OCI-LY7 (cell line): Measurements from ENCODE around the gene UGT1A6.

ENCODE experiments used
- EZH2phosphoT487 ChIP-seq: fragments of 200-600 bp; sonication (generic); IDR thresholded peaks from 2 replicates; pipeline ENCODE4 v1.6.1; 2018; ENCODE audit warnings: low read depth, borderline replicate concordance, mild to moderate bottlenecking, mixed run types, antibody characterized with exemption, low read length, moderate library complexity, mixed read lengths
- TF ChIP-seq, protein P1 (sequence below): fragments of 200-600 bp; sonication (generic); conservative IDR thresholded peaks from 2 replicates; pipeline ENCODE4 v1.5.1; 2014; ENCODE audit warnings: mild to moderate bottlenecking, antibody characterized with exemption, low read length, moderate library complexity, mixed read lengths

DNA sequence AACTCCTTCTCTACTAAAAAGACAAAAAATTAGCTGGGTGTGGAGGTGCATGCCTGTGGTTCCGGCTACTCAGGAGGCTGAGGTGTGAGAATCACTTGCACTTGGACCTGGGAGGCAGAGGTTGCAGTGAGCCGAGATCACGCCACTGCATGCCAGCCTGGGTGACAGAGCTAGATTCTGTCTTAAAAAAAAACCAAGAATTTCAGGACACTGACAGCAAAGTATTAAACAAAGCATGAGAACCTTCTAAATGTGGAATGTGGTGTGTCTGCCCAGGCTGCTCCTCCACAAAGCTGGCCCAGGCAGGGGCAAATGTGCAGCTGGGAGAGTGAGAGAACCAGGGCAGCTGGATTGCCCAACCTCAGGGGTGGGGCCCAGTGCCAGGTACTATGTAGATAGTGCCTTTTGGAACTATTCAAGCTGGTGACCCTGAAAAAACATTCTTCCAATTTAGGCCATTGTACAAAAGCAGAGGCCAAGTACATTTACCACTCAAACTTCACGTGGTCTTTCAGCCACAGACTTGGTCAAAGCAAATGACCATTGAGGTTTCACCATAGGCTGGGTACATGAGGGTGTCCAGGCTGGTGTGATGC lies 13.3 kb downstream of the UGT1A6 start:
- TF ChIP-seq, protein P1, sequence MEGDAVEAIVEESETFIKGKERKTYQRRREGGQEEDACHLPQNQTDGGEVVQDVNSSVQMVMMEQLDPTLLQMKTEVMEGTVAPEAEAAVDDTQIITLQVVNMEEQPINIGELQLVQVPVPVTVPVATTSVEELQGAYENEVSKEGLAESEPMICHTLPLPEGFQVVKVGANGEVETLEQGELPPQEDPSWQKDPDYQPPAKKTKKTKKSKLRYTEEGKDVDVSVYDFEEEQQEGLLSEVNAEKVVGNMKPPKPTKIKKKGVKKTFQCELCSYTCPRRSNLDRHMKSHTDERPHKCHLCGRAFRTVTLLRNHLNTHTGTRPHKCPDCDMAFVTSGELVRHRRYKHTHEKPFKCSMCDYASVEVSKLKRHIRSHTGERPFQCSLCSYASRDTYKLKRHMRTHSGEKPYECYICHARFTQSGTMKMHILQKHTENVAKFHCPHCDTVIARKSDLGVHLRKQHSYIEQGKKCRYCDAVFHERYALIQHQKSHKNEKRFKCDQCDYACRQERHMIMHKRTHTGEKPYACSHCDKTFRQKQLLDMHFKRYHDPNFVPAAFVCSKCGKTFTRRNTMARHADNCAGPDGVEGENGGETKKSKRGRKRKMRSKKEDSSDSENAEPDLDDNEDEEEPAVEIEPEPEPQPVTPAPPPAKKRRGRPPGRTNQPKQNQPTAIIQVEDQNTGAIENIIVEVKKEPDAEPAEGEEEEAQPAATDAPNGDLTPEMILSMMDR: no peak
- TF ChIP-seq EZH2phosphoT487: no peak
